WTC11 (cell line): Measurements from ENCODE around the gene ELAPOR1. TPM values are rescaled to one million over a fixed set of nuclear protein-coding genes. Genes with fewer than 3 reads are reported as not detected.

ENCODE experiments used
- ATF1 ChIP-seq: sonication (generic); formaldehyde crosslinking; IDR thresholded peaks from 2 replicates; pipeline ENCODE4 v1.8.1; 2023; ENCODE audit warnings: mild to moderate bottlenecking, moderate library complexity, missing genetic modification reagents
- CBFB ChIP-seq: sonication (generic); formaldehyde crosslinking; IDR thresholded peaks from 2 replicates; pipeline ENCODE4 v1.8.1; 2022; ENCODE audit warnings: mild to moderate bottlenecking, low read depth, missing genetic modification reagents
- ESRRA ChIP-seq: sonication (generic); formaldehyde crosslinking; IDR thresholded peaks from 2 replicates; pipeline ENCODE4 v1.8.1; 2022; ENCODE audit warnings: mild to moderate bottlenecking, missing genetic modification reagents, borderline replicate concordance
- FOXP1 ChIP-seq: sonication (generic); formaldehyde crosslinking; IDR thresholded peaks from 2 replicates; pipeline ENCODE4 v1.8.0; 2022; ENCODE audit warnings: missing genetic modification reagents, mild to moderate bottlenecking, moderate library complexity, borderline replicate concordance
- KAT7 ChIP-seq: sonication (generic); formaldehyde crosslinking; IDR thresholded peaks from 2 replicates; pipeline ENCODE4 v1.8.1; 2023; ENCODE audit warnings: missing genetic modification reagents, mild to moderate bottlenecking, borderline replicate concordance
- NFYB ChIP-seq: sonication (generic); formaldehyde crosslinking; conservative IDR thresholded peaks from 2 replicates; pipeline ENCODE4 v1.8.0; 2022; ENCODE audit warnings: low read depth, missing genetic modification reagents
- TCF7 ChIP-seq: sonication (generic); formaldehyde crosslinking; IDR thresholded peaks from 2 replicates; pipeline ENCODE4 v1.8.0; 2022; ENCODE audit warnings: mild to moderate bottlenecking, low read depth, missing genetic modification reagents, moderate library complexity
- TEAD1 ChIP-seq: sonication (generic); formaldehyde crosslinking; IDR thresholded peaks from 2 replicates; pipeline ENCODE4 v1.8.0; 2022; ENCODE audit warnings: mild to moderate bottlenecking, missing genetic modification reagents
- TEAD4 ChIP-seq: sonication (generic); formaldehyde crosslinking; IDR thresholded peaks from 2 replicates; pipeline ENCODE4 v1.8.0; 2022; ENCODE audit warnings: mild to moderate bottlenecking, missing genetic modification reagents
- ZNF121 ChIP-seq: sonication (generic); formaldehyde crosslinking; IDR thresholded peaks from 2 replicates; pipeline ENCODE4 v1.8.0; 2023; ENCODE audit warnings: missing genetic modification reagents
- ZNF263 ChIP-seq: sonication (generic); formaldehyde crosslinking; IDR thresholded peaks from 2 replicates; pipeline ENCODE4 v1.8.1; 2022; ENCODE audit warnings: low read depth, mild to moderate bottlenecking, moderate library complexity, missing genetic modification reagents
- total RNA-seq: library from RNA; stranded (reverse); gene quantifications from 3 replicates; pipeline ENCODE4 v1.2.3, GENCODE V29; 2021
- TF ChIP-seq, protein P1 (sequence below): sonication (generic); formaldehyde crosslinking; IDR thresholded peaks from 2 replicates; pipeline ENCODE4 v1.8.1; 2022; ENCODE audit warnings: missing genetic modification reagents, borderline replicate concordance
- TF ChIP-seq, protein P2 (sequence below): sonication (generic); formaldehyde crosslinking; IDR thresholded peaks from 2 replicates; pipeline ENCODE4 v1.8.1; 2023; ENCODE audit warnings: mild to moderate bottlenecking, missing genetic modification reagents, moderate library complexity
- TF ChIP-seq, protein P3 (sequence below): sonication (generic); formaldehyde crosslinking; IDR thresholded peaks from 2 replicates; pipeline ENCODE4 v1.8.1; 2022; ENCODE audit warnings: low read depth, missing genetic modification reagents, borderline replicate concordance
- TF ChIP-seq, protein P4 (sequence below): sonication (generic); formaldehyde crosslinking; IDR thresholded peaks from 2 replicates; pipeline ENCODE4 v1.8.1; 2023; ENCODE audit warnings: mild to moderate bottlenecking, missing genetic modification reagents
- TF ChIP-seq, protein P5 (sequence below): sonication (generic); formaldehyde crosslinking; IDR thresholded peaks from 2 replicates; pipeline ENCODE4 v1.8.0; 2022; ENCODE audit warnings: mild to moderate bottlenecking, missing genetic modification reagents
- TF ChIP-seq, protein P6 (sequence below): sonication (generic); formaldehyde crosslinking; IDR thresholded peaks from 2 replicates; pipeline ENCODE4 v1.8.0; 2023; ENCODE audit warnings: missing genetic modification reagents, mild to moderate bottlenecking, borderline replicate concordance
- TF ChIP-seq, protein P7 (sequence below): sonication (generic); formaldehyde crosslinking; IDR thresholded peaks from 2 replicates; pipeline ENCODE4 v1.8.0; 2023; ENCODE audit warnings: mild to moderate bottlenecking, missing genetic modification reagents
- TF ChIP-seq, protein P8 (sequence below): fragments of 250-450 bp; sonication (Bioruptor Pico); conservative IDR thresholded peaks from 2 replicates; pipeline ENCODE4 v1.9.0; 2021; ENCODE audit warnings: mild to moderate bottlenecking

Gene ELAPOR1
- total RNA-seq, 1 experiment from 2014 or later, result 1.1 TPM

DNA sequence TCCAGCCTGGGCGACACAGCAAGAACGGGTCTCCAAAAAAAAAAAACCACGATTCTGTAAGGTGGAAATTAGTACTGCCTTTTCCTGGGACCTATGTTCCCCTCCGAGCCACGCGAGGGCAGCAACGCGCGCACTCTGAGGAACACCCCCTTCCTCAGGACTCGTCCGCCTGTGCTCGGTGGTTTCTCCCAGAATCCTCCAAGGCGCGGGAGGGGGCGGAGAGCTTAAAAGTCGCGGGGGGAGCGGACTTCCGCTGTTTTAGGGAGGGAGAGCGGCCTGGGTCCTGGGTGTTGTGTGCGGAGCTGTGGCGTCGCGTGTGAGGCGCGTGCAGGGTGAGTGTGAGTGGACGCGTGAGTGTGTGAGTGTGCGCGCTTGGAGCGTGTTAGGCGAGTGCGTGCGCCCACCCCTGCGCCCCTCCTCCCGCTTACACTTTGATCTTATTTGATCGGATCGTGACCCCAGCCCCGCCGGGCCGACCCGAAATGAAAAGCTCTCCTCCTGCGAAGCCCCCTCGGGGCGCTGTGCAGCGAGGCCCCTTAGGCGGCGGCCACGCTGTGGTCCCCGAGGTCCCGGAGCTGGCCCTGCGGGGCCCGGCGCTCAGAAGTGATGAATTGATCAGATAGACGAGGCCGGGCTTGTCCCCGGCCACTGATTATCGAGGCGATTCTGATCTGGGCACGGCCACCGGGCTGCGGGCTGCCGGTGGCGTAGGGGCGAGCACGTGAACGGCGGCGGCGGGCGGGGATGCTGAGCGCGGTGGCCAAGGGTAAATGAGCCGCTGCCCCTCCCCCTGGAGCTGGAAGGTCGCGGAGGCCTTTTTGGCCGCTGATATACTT is 13.8 kb upstream of the ELAPOR1 start (continued):
- no peak for TF ChIP-seq ZNF263 (CRISPR knock-in tag)
- no peak for TF ChIP-seq NFYB
- 0 out of 2 replicates have a peak, but pooled peaks have one; percentile 41 for TF ChIP-seq TEAD4 (CRISPR knock-in tag)
- no peak for TF ChIP-seq ZNF121 (CRISPR knock-in tag)
- TF ChIP-seq, protein P1, sequence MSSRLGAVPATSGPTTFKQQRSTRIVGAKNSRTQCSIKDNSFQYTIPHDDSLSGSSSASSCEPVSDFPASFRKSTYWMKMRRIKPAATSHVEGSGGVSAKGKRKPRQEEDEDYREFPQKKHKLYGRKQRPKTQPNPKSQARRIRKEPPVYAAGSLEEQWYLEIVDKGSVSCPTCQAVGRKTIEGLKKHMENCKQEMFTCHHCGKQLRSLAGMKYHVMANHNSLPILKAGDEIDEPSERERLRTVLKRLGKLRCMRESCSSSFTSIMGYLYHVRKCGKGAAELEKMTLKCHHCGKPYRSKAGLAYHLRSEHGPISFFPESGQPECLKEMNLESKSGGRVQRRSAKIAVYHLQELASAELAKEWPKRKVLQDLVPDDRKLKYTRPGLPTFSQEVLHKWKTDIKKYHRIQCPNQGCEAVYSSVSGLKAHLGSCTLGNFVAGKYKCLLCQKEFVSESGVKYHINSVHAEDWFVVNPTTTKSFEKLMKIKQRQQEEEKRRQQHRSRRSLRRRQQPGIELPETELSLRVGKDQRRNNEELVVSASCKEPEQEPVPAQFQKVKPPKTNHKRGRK (CRISPR knock-in tag), result no peak
- TF ChIP-seq ESRRA (CRISPR knock-in tag), result peak; percentile 85
- peak; percentile 93 for TF ChIP-seq TEAD1
- TF ChIP-seq, protein P2, sequence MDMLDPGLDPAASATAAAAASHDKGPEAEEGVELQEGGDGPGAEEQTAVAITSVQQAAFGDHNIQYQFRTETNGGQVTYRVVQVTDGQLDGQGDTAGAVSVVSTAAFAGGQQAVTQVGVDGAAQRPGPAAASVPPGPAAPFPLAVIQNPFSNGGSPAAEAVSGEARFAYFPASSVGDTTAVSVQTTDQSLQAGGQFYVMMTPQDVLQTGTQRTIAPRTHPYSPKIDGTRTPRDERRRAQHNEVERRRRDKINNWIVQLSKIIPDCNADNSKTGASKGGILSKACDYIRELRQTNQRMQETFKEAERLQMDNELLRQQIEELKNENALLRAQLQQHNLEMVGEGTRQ (CRISPR knock-in tag), result no peak
- TF ChIP-seq FOXP1 (CRISPR knock-in tag), result peak; percentile 95; the same call in 1 of the 2 replicates
- no peak for TF ChIP-seq CBFB (CRISPR knock-in tag)
- TF ChIP-seq, protein P3, sequence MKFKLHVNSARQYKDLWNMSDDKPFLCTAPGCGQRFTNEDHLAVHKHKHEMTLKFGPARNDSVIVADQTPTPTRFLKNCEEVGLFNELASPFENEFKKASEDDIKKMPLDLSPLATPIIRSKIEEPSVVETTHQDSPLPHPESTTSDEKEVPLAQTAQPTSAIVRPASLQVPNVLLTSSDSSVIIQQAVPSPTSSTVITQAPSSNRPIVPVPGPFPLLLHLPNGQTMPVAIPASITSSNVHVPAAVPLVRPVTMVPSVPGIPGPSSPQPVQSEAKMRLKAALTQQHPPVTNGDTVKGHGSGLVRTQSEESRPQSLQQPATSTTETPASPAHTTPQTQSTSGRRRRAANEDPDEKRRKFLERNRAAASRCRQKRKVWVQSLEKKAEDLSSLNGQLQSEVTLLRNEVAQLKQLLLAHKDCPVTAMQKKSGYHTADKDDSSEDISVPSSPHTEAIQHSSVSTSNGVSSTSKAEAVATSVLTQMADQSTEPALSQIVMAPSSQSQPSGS (CRISPR knock-in tag), result no peak
- TF ChIP-seq, protein P4, sequence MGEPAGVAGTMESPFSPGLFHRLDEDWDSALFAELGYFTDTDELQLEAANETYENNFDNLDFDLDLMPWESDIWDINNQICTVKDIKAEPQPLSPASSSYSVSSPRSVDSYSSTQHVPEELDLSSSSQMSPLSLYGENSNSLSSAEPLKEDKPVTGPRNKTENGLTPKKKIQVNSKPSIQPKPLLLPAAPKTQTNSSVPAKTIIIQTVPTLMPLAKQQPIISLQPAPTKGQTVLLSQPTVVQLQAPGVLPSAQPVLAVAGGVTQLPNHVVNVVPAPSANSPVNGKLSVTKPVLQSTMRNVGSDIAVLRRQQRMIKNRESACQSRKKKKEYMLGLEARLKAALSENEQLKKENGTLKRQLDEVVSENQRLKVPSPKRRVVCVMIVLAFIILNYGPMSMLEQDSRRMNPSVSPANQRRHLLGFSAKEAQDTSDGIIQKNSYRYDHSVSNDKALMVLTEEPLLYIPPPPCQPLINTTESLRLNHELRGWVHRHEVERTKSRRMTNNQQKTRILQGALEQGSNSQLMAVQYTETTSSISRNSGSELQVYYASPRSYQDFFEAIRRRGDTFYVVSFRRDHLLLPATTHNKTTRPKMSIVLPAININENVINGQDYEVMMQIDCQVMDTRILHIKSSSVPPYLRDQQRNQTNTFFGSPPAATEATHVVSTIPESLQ (CRISPR knock-in tag), result no peak
- TF ChIP-seq TCF7 (CRISPR knock-in tag), result no peak
- peak; percentile 98 for TF ChIP-seq KAT7 (CRISPR knock-in tag)
- TF ChIP-seq, protein P5, sequence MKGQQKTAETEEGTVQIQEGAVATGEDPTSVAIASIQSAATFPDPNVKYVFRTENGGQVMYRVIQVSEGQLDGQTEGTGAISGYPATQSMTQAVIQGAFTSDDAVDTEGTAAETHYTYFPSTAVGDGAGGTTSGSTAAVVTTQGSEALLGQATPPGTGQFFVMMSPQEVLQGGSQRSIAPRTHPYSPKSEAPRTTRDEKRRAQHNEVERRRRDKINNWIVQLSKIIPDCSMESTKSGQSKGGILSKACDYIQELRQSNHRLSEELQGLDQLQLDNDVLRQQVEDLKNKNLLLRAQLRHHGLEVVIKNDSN (CRISPR knock-in tag), result peak; percentile 8; the same call in 1 of the 2 replicates
- TF ChIP-seq, protein P6, sequence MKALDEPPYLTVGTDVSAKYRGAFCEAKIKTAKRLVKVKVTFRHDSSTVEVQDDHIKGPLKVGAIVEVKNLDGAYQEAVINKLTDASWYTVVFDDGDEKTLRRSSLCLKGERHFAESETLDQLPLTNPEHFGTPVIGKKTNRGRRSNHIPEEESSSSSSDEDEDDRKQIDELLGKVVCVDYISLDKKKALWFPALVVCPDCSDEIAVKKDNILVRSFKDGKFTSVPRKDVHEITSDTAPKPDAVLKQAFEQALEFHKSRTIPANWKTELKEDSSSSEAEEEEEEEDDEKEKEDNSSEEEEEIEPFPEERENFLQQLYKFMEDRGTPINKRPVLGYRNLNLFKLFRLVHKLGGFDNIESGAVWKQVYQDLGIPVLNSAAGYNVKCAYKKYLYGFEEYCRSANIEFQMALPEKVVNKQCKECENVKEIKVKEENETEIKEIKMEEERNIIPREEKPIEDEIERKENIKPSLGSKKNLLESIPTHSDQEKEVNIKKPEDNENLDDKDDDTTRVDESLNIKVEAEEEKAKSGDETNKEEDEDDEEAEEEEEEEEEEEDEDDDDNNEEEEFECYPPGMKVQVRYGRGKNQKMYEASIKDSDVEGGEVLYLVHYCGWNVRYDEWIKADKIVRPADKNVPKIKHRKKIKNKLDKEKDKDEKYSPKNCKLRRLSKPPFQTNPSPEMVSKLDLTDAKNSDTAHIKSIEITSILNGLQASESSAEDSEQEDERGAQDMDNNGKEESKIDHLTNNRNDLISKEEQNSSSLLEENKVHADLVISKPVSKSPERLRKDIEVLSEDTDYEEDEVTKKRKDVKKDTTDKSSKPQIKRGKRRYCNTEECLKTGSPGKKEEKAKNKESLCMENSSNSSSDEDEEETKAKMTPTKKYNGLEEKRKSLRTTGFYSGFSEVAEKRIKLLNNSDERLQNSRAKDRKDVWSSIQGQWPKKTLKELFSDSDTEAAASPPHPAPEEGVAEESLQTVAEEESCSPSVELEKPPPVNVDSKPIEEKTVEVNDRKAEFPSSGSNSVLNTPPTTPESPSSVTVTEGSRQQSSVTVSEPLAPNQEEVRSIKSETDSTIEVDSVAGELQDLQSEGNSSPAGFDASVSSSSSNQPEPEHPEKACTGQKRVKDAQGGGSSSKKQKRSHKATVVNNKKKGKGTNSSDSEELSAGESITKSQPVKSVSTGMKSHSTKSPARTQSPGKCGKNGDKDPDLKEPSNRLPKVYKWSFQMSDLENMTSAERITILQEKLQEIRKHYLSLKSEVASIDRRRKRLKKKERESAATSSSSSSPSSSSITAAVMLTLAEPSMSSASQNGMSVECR (CRISPR knock-in tag), result peak; percentile 87; the same call in 1 of the 2 replicates
- TF ChIP-seq, protein P7, sequence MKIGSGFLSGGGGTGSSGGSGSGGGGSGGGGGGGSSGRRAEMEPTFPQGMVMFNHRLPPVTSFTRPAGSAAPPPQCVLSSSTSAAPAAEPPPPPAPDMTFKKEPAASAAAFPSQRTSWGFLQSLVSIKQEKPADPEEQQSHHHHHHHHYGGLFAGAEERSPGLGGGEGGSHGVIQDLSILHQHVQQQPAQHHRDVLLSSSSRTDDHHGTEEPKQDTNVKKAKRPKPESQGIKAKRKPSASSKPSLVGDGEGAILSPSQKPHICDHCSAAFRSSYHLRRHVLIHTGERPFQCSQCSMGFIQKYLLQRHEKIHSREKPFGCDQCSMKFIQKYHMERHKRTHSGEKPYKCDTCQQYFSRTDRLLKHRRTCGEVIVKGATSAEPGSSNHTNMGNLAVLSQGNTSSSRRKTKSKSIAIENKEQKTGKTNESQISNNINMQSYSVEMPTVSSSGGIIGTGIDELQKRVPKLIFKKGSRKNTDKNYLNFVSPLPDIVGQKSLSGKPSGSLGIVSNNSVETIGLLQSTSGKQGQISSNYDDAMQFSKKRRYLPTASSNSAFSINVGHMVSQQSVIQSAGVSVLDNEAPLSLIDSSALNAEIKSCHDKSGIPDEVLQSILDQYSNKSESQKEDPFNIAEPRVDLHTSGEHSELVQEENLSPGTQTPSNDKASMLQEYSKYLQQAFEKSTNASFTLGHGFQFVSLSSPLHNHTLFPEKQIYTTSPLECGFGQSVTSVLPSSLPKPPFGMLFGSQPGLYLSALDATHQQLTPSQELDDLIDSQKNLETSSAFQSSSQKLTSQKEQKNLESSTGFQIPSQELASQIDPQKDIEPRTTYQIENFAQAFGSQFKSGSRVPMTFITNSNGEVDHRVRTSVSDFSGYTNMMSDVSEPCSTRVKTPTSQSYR (CRISPR knock-in tag), result peak; percentile 92
- TF ChIP-seq ATF1 (CRISPR knock-in tag), result no peak
- TF ChIP-seq, protein P8, sequence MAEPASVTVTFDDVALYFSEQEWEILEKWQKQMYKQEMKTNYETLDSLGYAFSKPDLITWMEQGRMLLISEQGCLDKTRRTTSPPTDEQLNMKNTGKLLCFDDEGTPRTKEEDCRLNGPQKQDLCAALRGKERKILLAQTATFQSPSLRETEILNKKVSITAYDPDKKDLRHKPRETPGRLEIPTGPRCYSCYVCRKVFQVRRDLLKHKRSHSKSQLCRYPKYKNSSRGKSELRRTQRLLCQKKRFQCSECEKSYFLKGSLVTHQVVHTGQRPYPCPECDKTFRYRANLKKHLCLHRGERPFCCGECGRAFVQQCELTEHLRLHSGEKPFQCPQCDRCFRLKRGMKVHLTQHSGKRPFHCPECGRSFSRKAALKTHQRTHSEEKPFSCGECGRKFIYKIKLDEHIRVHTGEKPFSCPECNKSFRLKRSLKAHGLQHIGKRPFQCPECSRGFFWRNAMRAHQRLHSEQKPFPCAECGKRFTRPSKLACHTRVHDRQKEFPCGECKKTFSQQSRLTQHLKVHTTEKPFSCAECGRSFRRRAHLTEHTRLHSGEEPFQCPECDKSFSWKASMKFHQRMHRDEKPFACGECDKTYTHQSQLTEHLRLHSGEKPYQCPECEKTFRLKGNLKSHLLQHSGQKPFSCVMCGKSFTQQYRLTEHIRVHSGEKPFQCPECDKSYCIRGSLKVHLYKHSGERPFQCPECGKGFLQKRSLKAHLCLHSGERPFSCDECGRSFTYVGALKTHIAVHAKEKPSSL, result no peak
